Epithelial cell of esophagus (primary cell): ENCODE results near the gene SEC61B.
A peak's percentile ranks its signal among the peaks of the same experiment; 100 is the strongest.

Experiments
- DNase-seq: peaks from one replicate; pipeline ENCODE4 v3.0.0; 2010; ENCODE audit warnings: low read depth
- H3K4me3 ChIP-seq: 2 replicates; pipeline ENCODE4 v1.5.1; 2011; ENCODE audit warnings: mild to moderate bottlenecking, low read length, control low read depth
- CTCF ChIP-seq: IDR thresholded peaks from 2 replicates; pipeline ENCODE4 v1.5.1; 2011; ENCODE audit warnings: low read depth, mild to moderate bottlenecking, low read length, control low read depth, inconsistent platforms; ENCODE audit not compliant: insufficient read depth; ENCODE audit errors: missing control alignments

SEC61B gene

GRCh38 chr9:99184475-99185347 lies 37.4 kb upstream of the SEC61B start:
- no peak overlapping the region for H3K4me3 ChIP-seq

GRCh38 chr9:99185348-99185632 lies 36.8 kb upstream of the SEC61B start:
- no peak for TF ChIP-seq CTCF
- DNase-seq = no peak

More at GRCh38 chr9:99184475-99185347, 37.4 kb upstream of the SEC61B start:
- peak; percentile 86 for DNase-seq
- TF ChIP-seq CTCF = peak; percentile 97

GRCh38 chr9:99185934-99186333 lies 36.1 kb upstream of the SEC61B start:
- no peak for TF ChIP-seq CTCF
- DNase-seq = no peak
- no peak overlapping the region for H3K4me3 ChIP-seq

More at GRCh38 chr9:99185348-99185632, 36.8 kb upstream of the SEC61B start:
- no peak overlapping the region for H3K4me3 ChIP-seq

- no peak for TF ChIP-seq CTCF
- no peak for DNase-seq
Measured at GRCh38 chr9:99187311-99187710, 34.8 kb upstream of the SEC61B start.

GRCh38 chr9:99189186-99189585 lies 32.9 kb upstream of the SEC61B start:
- DNase-seq = no peak
- TF ChIP-seq CTCF = no peak
- H3K4me3 ChIP-seq = no peak overlapping the region

More at GRCh38 chr9:99187311-99187710, 34.8 kb upstream of the SEC61B start:
- H3K4me3 ChIP-seq = no peak overlapping the region

GRCh38 chr9:99189887-99190596 lies 32.0 kb upstream of the SEC61B start:
- no peak for DNase-seq
- H3K4me3 ChIP-seq = no peak overlapping the region
- TF ChIP-seq CTCF = no peak
